ENCODE results near the gene TCTN2.

DNA sequence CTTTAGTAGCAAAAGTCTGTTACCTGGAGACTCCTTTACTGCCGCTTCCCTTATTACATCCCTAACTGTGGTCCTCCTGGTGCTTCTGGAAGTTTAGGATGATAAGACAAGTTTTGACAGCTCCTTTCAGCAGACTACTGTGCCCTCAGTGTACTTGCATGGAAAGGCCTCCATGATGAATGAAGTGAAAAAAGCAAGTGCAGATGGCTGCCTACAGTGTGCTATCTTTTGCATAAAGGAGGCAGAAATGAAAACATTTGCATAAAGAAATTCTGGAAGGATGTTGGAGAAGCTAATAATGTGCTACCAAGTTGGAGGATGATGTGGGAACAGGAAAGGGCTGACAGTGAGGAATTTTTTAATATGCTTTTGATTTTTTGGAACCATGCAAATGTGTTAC lies 4.5 kb downstream of the TCTN2 start:
- TF ChIP-seq, protein P1, sequence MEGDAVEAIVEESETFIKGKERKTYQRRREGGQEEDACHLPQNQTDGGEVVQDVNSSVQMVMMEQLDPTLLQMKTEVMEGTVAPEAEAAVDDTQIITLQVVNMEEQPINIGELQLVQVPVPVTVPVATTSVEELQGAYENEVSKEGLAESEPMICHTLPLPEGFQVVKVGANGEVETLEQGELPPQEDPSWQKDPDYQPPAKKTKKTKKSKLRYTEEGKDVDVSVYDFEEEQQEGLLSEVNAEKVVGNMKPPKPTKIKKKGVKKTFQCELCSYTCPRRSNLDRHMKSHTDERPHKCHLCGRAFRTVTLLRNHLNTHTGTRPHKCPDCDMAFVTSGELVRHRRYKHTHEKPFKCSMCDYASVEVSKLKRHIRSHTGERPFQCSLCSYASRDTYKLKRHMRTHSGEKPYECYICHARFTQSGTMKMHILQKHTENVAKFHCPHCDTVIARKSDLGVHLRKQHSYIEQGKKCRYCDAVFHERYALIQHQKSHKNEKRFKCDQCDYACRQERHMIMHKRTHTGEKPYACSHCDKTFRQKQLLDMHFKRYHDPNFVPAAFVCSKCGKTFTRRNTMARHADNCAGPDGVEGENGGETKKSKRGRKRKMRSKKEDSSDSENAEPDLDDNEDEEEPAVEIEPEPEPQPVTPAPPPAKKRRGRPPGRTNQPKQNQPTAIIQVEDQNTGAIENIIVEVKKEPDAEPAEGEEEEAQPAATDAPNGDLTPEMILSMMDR (IDR thresholded peaks at IDR 0.05) = no peak
- TF ChIP-seq EZH2 (IDR thresholded peaks at IDR 0.05) (no peak), EZH2phosphoT487 (IDR thresholded peaks at IDR 0.05) (no peak)
